HG03571 (cell line): Measurements from ENCODE around the gene BARHL2.

Experiments
- ATAC-seq: cut with Tn5 transposase; IDR thresholded peaks from one replicate; pipeline ENCODE4 v1.9.1; 2021; ENCODE audit not compliant: unreplicated experiment

BARHL2 gene

DNA sequence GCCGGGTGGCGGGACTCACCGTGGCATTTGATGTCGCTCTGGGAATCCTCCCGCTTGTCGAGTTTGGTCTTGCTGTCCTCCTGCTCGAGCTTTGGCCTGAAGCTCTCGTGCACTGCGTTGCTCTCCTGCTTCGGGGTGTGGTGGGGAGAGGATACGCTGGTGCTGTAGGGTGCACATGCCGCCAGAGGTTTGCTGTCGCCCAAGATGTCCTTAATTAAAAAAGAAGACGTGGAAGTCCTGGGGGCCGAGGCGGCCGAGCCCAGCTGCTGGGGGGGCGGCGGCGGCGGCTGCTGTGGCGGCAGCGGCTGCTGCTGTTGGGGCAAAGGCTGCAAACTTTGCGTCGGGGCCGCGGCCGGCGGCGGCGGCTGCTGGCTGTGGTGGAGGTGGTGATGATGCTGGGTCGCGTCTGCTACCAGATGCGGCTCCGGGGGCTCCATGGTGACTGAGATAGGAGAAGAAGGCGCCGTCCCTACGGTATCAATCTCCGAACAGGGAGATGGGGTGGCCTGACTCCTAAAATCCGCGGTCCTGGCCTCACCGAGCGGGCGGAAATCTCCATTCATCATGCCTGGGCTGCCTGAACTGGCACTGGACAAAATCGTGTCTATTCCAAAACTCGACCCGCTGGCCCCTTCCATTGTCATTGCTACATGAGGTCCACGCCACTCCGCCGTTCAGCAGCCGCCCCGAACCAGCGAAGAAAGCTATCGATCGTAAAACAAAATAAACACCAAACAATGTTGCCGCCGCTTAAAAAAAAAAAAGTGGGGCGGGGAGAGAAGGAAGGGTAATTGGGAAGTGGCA, at the start of gene BARHL2:
TSS of gene BARHL2 (minus strand) at position 751 of the 804 bp plus-strand sequence. CDS start at position 644, 107 bp downstream.
- no peak for ATAC-seq

DNA sequence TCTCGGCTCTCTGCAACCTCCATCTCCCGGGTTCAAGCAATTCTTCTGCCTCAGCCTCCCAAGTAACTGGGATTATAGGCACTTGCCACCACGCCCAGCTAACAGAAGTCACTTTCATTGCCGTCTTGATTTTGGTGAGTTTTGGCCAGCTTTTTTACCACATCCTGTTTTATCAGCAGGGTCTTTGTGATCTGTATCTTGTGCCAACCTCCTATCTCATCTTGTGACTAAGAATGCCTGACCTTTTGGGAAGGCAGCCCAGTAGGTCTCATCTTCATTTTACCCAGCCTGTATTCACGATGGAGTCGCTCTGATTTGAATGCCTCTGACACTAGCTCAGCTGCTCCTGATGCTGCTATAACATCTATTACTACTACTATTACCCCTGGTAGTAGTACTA, 46.8 kb upstream of the BARHL2 start:
- ATAC-seq = no peak

GRCh38 chr1:90763506-90763905, 46.4 kb upstream of the BARHL2 start:
- no peak for ATAC-seq

- ATAC-seq = no peak
These were observed 44.9 kb upstream of the BARHL2 start for GRCh38 chr1:90761781-90762589.

GRCh38 chr1:90761156-90761555, 44.1 kb upstream of the BARHL2 start:
- no peak for ATAC-seq

- no peak for ATAC-seq
These were observed 36.5 kb upstream of the BARHL2 start for GRCh38 chr1:90753556-90753955.

DNA sequence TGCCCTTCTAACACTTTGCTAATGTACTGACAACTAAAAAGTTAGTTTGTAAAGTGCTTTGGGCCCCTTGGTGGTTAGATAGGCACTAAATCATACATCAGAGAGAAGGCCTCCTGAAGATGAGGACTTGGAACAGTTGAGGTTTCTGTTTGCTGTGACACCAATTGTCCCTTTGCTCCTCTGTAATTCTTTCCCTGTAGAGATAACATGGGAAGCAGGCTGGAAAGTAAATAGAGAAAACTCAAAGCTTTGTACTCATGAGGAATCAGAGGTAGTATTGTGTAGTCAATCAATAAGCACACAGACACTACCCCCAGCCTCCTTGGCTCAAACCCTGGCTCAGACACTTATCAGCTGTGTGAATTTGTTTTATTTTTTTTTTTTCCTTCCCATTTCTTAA, 31.6 kb upstream of the BARHL2 start:
- no peak for ATAC-seq

DNA sequence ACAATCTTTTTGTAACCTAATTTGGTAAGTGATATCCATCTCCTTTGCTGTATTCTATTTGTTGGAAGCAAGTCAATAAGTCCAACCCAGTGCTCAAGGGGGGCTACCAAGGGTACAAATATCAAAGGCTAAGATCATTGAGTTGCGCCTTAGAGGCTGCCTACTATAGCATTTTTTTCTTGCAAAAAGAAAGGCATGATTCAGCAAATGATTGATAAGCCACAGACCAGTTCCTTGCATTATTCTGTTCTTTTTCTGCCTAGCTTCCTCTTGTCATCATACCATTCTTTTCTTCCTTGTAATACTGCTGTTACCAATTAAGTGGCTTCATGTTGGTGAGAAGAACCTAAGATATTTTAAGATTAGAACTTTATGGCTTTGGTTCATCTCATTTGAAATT, 29.8 kb upstream of the BARHL2 start:
- no peak for ATAC-seq

DNA sequence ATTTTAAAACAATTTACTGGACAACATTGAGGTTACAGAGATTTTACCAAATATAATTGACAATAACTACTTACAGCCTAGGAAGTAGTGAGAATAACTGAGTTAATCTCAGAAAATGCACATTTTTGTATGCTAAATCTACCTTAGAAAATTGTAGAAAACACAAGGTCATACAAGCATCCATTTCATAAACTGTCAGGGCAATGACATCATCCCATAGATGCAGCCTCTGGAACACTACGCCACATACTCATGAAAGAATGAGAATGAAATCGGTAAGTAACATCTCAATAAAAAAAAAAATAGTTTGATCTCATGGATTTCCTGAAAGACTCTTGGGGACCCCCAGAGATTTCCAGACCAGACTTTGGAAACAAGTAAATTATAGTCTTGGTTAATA, 28.9 kb upstream of the BARHL2 start:
- ATAC-seq = no peak

DNA sequence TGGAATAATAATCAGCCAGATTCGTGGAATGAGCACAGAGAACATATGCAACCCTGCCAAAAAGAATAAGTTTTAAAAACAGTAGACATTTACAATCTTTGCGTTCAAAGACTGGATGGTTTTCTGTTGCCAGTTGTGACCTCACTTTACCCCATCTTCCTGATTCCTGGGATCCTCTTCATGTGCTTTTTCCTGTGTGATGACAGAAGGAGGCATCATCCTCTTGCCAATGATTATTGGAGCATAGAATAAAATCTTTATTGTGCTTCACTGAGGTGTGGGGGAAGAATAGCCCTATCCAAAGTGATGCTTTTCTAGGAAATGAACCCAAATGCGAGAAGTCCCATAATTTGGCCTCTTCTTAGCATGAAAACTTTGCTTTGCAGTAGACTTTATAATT, 15.0 kb upstream of the BARHL2 start:
- no peak for ATAC-seq

- ATAC-seq = no peak
These were observed 14.4 kb upstream of the BARHL2 start for GRCh38 chr1:90731382-90732050.

DNA sequence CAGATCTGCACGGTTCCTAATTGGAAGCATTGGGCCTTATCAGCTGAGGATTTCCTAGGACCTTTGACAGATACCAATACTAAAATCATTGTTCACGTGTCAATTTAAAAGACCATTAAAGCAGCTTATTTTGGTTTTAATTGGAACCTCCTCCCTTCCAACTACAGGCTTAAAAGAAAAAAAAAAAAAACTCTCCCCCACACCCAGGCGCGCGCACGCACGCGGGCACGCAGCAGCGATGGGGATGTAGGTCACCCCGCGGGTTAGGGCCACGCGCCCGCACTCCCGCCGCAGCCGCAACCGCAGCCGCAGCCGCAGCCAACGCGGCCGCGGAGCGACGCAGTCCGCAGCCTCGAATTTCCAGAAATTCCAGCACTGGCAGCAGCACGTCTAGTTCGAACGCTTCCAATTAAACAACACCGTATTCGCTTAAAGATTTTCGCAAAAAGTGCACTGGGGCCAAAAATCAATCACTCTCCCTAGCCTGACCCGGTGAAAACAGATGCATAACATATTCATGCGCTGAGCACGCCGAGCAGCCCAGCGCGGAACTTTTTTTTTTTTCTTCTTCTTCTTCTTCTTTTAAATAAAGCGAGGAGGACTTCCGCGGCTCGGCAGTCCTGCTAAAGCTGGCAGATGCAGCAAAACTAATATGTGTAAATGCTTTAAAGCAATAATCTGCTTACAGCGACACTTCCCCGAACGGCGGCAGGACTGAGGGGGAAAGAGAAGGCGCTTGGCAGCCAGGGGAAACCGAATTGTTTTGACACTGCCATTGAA, 13.3 kb upstream of the BARHL2 start:
- no peak for ATAC-seq

DNA sequence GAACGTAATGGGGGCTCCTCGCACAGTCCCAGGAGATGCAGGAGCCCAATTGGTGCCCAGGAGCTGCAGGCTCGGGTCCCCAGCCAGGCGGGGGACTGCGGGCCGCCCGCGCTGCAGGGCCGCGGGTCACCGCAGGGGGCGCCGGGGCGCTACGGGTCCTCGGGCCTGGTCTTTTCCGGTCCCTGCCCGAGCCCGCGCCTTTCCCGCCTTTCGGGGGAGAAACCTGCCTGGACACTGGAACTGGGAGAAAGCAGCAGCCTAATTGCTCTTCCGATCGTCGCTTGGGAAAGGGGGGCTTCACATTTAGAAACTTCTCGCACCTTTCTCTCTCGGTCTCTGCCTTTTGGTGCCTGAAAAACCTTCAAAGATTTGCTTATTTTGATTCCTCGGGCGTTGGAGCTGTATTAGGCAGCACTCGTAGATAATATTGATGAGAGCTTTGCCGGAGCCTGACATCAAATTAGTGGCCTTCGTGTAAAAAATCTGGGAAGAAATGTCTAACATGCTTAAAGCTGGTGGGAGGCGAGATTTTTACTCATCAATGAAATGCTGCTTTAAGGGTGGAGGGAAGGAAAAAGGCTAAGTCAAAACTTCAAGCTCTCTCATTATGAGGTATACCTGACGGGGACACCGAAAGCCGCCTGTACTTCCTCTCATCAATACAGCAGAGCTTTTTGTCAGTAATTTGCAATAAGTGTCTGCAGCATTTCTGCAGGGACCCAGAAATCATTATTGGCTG, 12.6 kb upstream of the BARHL2 start:
- ATAC-seq = no peak

- no peak for ATAC-seq
These were observed 11.6 kb upstream of the BARHL2 start for GRCh38 chr1:90728502-90729287.

DNA sequence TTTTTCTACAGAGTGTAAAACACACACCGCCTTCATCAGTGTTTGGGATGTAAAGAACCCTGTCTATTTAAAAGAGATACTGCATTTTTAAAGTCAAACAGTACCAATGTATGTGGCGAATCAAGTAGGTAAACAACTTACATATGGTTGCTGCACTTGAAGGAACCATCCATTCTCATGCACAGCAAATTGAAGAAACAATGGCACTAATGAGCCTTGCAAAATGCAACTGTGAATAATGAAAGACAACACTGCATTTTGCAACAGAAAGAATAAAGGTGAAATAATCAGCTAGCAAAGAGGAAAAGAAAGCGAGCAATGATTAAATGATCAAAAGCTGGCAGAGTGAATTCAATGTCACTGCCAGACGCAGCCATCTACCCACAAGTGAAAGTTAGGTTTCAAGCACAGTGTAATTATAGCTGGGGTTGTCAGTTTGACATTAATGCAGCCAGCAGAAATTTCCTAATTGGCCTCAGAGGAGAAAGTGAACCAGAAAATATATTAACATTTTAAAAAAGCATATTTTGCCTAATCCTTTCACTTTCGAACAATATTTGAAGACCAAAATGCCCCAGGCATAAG, 10.9 kb upstream of the BARHL2 start:
- no peak for ATAC-seq

DNA sequence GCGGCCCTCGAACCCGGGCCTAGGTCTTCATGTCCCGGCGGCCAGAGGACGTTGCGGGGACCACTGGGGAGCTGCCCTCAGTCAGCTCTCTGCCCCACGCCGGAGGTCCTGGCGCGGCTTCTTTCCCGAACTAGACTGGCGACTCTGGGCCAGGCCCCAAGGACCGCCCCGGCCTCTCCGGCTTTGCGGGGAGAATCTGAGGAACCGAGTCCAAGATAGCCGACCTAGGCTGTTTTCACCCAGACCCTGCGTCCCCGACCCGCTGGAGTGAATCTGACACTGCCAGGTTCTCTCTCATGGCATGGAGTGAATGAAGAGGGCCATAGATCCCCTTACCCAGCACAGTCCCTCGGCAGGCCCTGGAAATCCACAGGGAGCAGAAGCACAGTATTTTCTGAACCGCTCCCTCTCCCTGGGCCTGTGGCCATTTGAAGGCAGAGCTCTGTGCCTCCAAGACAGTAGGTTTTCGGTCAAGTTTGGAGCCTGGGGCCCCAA, 9.9 kb upstream of the BARHL2 start:
- ATAC-seq = no peak

DNA sequence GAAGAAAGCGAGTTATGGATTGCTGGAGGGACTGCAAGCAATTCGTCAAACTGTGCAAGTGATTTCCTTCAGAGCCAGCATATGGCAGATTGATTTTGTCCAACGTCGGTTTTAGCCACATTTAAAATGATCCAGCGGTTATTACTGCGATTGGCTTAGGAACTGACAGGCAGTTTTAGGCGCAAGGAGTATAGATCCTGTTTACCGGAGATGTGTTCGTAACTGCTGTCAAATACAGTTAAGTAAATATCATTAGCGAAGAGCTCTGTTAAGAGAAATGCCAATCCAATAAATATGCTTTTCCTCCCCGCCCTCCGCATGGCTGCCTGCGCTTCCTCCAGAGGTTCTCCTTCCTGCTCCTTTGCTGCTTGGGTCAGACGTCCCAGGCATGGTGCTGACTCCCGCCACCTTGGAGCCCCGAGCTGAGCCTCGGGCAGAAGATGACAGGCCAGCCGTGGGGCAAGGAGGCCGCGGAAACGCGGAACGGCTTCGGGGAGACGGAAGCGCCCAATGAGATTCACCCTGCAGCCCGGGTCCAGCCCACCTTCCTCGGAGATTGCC, 9.4 kb upstream of the BARHL2 start:
- no peak for ATAC-seq

DNA sequence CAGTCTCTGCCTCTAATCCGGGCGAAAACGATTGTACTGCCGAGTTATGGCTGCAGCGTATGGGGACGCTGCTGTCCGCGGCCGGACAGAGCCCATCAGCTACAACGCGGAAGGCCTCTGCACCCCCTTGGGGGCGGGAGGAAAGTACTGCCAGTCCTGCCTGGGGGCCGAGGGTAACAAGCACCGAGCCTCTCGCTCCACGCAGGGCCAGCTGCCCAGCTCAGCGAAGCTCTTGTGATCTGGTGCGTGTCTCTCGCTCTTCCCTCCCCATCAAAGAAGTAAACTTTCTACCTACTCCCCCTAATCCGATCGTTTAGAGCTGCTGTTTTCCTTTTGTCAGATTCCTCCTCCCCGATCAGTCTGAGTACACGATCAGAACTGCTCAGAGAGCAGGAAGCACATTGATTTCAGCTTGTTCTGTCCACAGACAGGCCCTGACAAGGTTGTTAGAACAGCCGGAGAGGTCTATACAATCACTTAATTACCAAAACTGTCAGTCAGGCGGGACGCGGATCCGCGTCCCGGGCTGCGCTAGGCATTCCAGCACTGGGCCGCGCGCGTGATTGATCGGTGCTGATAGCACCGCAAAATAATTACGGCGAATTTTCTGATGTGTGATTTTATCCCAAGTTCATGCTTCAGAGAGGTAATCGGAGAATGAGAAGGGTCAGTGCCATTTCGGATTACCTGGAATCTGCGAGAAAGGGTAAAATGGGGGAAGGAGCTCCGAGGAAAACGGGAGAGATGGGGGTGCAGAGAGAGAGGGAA, 8.7 kb upstream of the BARHL2 start:
- no peak for ATAC-seq
